GM12874 (cell line): ENCODE results near the gene IL22RA1.

Source experiments
- TF ChIP-seq, protein P1 (sequence below): IDR thresholded peaks from 2 replicates; pipeline ENCODE4 v1.5.1; 2011; ENCODE audit warnings: low read depth, mild to moderate bottlenecking, control low read depth, low read length, moderate library complexity; ENCODE audit not compliant: insufficient read depth

IL22RA1 gene

DNA sequence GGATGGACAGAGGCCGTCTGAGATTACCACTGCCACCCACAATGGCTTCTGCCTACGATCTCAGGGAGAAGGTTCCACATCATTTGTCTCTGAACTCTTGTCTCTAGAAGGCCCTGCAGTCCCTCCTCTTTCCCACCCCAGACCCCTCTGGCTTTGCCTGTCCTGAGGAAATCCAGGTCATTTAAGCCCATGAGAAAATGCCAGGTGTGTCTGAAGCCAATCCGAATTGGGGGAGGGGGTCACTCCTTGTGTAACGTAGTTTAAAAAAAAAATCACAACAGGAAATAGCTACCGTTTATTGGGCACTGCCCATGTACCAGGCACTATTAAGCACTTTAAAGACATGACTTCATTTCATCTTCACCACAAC, 23.5 kb downstream of the IL22RA1 start:
- TF ChIP-seq, protein P1, sequence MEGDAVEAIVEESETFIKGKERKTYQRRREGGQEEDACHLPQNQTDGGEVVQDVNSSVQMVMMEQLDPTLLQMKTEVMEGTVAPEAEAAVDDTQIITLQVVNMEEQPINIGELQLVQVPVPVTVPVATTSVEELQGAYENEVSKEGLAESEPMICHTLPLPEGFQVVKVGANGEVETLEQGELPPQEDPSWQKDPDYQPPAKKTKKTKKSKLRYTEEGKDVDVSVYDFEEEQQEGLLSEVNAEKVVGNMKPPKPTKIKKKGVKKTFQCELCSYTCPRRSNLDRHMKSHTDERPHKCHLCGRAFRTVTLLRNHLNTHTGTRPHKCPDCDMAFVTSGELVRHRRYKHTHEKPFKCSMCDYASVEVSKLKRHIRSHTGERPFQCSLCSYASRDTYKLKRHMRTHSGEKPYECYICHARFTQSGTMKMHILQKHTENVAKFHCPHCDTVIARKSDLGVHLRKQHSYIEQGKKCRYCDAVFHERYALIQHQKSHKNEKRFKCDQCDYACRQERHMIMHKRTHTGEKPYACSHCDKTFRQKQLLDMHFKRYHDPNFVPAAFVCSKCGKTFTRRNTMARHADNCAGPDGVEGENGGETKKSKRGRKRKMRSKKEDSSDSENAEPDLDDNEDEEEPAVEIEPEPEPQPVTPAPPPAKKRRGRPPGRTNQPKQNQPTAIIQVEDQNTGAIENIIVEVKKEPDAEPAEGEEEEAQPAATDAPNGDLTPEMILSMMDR = no peak

DNA sequence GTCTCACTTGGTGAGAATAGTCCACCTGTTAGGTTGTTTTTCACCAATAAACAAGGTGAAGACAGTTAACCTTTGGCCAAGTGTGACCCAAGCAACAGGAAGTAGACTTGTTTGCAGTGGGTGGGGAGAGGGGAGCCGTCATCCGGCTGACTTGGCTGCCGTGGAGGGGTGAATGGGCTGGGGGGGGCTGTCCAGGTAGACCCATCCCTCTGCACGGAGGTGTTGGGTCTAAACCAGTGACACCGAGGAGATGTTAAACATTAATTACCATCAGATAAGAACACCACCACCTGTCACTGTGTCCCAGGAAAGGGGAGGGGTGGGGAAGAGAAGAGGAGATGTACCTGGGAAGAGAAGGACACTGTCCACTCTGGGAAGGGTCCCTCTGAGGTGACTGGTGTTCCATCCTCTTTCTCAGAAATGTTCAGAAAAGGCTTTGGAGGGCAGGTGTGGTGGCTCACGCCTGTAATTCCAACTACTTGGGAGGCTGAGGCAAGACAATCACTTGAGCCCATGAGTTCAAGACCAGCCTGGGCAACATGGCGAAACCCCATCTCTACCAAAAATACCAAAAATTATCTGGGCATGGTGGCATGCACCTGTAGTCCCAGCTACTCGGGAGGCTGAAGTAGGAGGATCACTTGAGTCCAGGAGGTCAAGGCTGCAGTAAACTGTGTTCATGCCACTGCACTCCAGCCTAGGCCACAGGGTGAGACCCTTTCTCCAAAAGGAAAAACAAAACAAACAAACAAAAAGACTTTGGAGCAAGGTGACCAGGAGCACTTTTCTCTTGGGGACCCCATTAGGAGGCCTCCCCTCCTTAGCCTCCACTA, 24.3 kb downstream of the IL22RA1 start:
- TF ChIP-seq, protein P1 = no peak

DNA sequence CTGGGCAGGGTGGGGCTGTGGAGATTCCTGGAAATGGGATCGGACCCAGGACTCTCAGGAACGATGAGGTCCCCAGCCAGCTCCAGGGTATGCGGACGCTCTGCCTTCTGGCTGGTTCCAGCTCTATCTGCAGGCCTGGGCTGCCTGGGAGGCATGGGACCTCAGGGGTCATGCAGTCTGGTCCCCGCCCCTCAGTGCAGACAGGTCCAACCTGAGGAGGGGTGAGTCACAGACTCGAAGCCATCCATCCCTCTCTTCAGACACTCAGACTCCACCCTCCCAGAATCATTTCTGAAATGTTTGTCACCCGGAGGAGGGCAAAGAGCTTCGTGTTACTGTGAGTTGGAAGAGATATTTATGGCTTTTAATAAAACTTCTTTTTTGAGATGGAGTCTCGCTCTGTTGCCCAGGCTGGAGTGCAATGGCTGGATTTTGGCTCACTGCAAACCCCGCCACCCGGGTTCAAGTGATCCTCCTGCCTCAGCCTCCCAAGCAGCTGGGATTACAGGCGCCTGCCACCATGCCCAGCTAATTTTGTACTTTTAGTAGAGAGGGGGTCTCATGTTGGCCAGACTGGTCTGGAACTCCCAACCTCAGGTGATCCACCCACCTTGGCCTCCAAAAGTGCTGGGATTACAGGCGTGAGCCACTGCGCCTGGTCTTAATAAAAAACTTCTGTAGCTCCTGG, 25.1 kb downstream of the IL22RA1 start:
- TF ChIP-seq, protein P1 = no peak

DNA sequence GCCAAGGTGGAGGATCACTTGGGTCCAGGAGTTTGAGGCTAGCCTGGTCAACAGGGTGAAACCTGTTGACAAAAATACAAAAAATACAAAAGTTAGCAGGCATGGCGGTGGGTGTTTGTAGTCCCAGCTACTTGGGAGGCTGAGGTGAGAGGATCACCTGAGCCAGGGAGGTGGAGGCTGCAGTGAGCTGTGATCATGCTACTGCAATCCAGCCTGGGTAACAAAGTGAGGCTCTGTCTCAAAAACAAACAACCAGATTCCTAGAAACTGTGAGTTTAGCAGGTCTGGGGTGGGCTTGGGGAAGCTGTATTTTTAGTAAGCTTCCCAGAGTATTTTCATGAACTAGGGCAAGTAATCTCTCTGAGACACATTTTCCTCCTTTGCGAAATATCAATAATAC, 25.8 kb downstream of the IL22RA1 start:
- TF ChIP-seq, protein P1 = no peak

DNA sequence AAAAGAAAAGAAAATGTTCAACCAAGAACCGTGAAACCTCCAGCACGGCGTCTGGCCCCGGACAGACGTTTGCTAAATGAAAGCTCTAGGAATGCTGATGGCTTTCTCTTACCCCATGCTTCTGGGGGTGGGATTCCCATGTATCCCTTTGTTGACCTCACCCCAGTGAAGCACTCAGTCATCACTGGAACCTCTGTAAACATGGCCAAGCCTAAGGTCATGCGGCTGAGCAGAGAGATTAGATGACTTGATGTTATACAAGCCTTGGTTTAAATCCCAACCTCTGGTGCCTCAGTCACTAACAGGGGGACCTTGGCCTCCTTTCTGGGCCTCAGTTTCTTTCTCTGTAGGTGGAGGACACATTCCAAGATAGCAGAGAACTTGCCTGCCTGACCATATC, 28.2 kb downstream of the IL22RA1 start:
- TF ChIP-seq, protein P1 = no peak

DNA sequence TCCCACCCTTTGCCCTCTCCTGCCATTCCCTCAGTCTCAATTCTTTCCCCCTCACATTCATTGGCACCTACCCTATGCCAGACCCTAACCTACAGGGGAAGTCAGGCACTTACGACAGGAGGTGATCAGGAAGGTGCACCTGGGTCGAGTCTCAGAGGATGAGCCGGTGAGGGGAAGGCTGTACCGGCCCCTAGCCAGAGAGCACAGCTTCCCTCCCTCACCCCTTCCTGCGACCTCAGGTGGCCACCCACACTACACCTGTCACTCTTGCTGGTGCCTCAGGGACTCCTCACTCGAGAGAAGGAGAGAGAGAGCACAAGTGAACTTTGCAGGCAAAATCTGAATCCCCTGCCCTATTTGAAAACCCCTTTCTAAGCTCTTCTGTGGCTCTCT, 29.3 kb downstream of the IL22RA1 start:
- TF ChIP-seq, protein P1 = no peak

DNA sequence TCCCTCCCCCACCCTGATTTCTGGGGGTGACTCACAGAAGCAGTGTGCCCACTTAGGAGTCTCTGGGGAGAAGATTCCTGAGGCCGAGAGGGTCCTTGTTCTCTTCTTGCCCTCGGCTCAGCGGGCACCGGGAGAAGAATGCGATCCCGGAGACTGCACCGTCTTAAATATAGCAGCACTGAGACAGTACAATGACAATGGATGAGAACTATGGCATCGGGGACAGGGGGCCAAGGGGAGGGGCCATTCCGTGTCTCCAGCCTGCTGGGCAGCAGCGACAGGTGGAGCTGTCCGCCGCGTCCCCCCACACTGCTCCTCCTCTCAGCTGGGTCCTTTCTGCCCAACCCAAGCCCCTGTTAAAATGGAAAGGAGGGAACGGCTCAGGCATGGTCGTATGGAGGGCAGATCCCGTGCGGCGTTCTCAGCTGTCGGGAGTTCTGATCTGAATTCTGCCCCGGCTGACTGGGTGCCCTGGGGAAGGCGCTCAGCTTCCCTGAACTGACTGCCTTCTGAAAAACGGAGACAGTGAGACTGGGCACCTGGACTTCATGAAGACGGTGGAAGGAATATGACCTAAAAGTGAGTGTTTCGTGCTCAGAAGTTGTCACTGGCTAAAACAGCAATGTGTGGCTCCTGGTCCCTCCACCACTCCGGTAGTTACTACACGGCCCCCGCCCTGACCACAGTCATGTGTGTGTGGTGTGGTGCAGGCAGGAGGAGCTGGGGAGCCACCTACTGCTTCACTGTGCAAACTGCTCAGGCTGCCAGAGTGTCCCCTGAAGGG, 30.8 kb downstream of the IL22RA1 start, which contains the start of gene MYOM3:
Gene MYOM3, minus strand, starts transcription at position 140 of the 784 bp plus-strand sequence. CDS start 3,499 bp downstream, outside the sequence.
- TF ChIP-seq, protein P1 = peak; percentile 42
